Fibroblast of villous mesenchyme (primary cell): Measurements from ENCODE around the gene LRP1B. TPM values are rescaled to one million over a fixed set of nuclear protein-coding genes. Genes with fewer than 3 reads are reported as not detected.
A peak's percentile ranks its signal among the peaks of the same experiment; 100 is the strongest.

Experiments
- DNase-seq: peaks from one replicate; pipeline ENCODE4 v3.0.0-alpha.2; 2010; ENCODE audit warnings: low read depth
- H3K4me3 ChIP-seq: 2 replicates; pipeline ENCODE4 v1.5.1; 2011; ENCODE audit warnings: low read depth, mild to moderate bottlenecking, low read length
- CTCF ChIP-seq: IDR thresholded peaks from 2 replicates; pipeline ENCODE4 v1.5.1; 2012; ENCODE audit warnings: low read depth, mild to moderate bottlenecking, low read length; ENCODE audit not compliant: insufficient read depth
- total RNA-seq: library from RNA; depleted of rRNA; stranded (reverse); fragments of >200 nt; gene quantifications from 2 replicates; pipeline ENCODE4 v1.2.3, GENCODE V29; 2012

The LRP1B gene
- total RNA-seq, 1 donor: 2.2 TPM

- no peak overlapping the region for H3K4me3 ChIP-seq
- DNase-seq: no peak
- TF ChIP-seq CTCF: no peak
Measured at GRCh38 chr2:140462990-140463389, 1667.8 kb downstream of the LRP1B start.

- no peak overlapping the region for H3K4me3 ChIP-seq
- TF ChIP-seq CTCF: no peak
- no peak for DNase-seq
Measured at GRCh38 chr2:140457483-140457882, 1673.3 kb downstream of the LRP1B start.

DNA sequence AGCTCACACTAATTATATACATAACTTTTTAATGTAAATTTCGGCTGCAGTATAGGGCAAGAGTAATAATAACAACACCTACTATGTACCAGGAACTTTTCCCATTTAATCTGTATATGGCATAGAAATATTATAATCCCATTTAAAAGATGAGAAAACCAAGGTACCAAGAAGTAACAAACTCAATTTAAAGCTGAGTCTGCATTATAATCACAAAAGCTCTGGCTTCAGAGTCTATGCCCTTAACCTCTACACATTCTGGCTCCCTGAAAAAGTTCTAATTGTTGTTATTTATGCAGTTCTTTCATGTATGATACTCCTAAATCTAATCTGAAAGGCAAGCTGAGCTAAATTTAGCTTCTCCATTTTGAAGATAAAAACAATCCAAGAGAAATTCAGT lies 1675.5 kb downstream of the LRP1B start:
- H3K4me3 ChIP-seq: no peak overlapping the region
- no peak for TF ChIP-seq CTCF
- DNase-seq: no peak

GRCh38 chr2:140454717-140455116 lies 1676.1 kb downstream of the LRP1B start:
- no peak overlapping the region for H3K4me3 ChIP-seq
- peak; percentile 8 for DNase-seq
- no peak for TF ChIP-seq CTCF

GRCh38 chr2:140451324-140451723 lies 1679.5 kb downstream of the LRP1B start:
- H3K4me3 ChIP-seq: no peak overlapping the region
- no peak for TF ChIP-seq CTCF
- DNase-seq: no peak

GRCh38 chr2:140442319-140442718 lies 1688.5 kb downstream of the LRP1B start:
- no peak for TF ChIP-seq CTCF
- no peak overlapping the region for H3K4me3 ChIP-seq
- no peak for DNase-seq

DNA sequence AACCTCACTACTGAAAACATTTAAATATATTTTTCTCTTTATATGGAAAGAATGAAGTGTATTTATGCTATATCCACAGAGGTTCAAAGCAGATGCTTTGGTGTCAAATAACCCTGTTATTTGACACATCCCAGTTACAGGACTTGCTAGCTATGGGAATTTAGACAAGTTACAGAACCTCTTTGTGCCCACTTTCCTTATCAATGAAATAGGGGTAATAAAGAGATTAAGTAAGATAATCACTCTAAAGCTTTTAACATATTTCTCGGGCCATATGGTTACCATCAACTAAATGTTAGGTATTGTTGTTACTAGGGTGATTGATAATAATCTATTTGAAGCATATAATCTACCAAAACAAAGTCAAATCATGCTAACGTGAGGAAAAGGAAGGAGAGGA lies 1690.0 kb downstream of the LRP1B start:
- TF ChIP-seq CTCF: no peak
- no peak overlapping the region for H3K4me3 ChIP-seq
- no peak for DNase-seq
